ENCODE measurements around the gene MAD1L1. TPM values are rescaled to one million over a fixed set of nuclear protein-coding genes. Genes with fewer than 3 reads are reported as not detected.

The MAD1L1 gene
- total and polyA plus RNA-seq, 2 of the 4 experiments (the other 2 are of a cell fraction) = 29.0 to 40.9 TPM

DNA sequence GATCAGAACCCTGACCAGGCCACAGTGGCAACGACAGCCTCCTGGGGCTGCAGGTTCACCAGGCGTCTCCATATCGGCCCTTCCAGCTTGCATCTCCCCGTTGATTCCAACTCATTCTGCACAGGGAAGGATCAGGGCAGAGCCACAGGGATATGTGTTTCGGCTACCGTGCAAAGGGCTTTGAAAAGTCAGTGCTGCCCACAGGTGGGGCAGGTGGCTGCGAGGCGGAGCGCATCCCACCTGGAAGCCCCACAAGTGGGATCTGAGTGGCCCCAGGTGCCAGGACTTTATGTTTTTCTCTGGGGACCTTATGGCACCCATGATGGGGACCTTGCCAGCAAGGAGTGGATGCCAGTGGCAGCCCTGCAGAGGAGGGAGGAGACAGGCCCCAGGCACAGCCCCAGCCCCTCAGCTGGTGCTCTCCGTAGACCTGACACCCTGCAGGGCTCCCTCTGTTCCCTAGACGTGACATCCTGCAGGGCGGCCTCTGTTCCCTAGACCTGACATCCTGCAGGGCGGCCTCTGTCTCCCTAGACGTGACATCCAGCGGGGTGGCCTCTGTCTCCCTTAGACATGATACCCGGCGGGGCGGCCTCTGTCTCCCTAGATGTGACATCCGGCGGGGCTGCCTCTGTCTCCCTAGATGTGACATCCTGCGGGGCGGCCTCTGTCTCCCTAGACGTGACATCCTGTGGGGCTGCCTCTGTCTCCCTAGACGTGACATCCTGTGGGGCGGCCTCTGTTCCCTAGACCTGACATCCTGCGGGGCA, 373.3 kb downstream of the MAD1L1 start:
- 96% methylated on average over 17 of the region's 26 CpGs; no CpG with 5 or more reads in 1 of the 2 experiments for WGBS, 2 experiments (ENCODE audit: extremely low coverage in 2 of 2, insufficient read length in 1 of 2)
- Histone ChIP-seq H2AK9ac (replicated peaks; ENCODE audit: low read depth, low read length, poor library complexity) (no peak overlapping the region), H4K20me1 (ENCODE audit: insufficient read depth, low read length) (no peaks in the 10 kb centered on the region; the same call in none of the 2 replicates), H3K27me3 (ENCODE audit: control insufficient read depth, insufficient read depth, low read length) (no peaks in the 10 kb centered on the region), H2BK120ac (ENCODE audit: low read depth, low read length) (no peak overlapping the region), H3K14ac (replicated peaks; ENCODE audit: low read depth, low read length) (no peak overlapping the region), H3K23ac (ENCODE audit: low read depth, low read length) (no peak overlapping the region), H3K9ac (ENCODE audit: low read depth, low read length) (no peak overlapping the region), H3K9me1 (ENCODE audit: insufficient read depth, low read length) (no peaks in the 10 kb centered on the region), H3K9me3 (ENCODE audit: control insufficient read depth, insufficient read depth, low read length) (no peaks in the 10 kb centered on the region), H4K8ac (ENCODE audit: low read depth in 2 of 2, low read length in 2 of 2) (no peak overlapping the region), H3K56ac (ENCODE audit: extremely low read depth, insufficient read depth, low read length) (no peak overlapping the region), H2BK5ac (ENCODE audit: low read depth, low read length, poor library complexity, severe bottlenecking) (no peak overlapping the region), H2BK20ac (ENCODE audit: low read depth, low read length) (no peak overlapping the region), H3K4me3 (ENCODE audit: insufficient read depth, low read depth, low read length) (no peak overlapping the region), H4K91ac (ENCODE audit: insufficient read depth, low read depth, low read length) (no peak overlapping the region), H3K27ac (ENCODE audit: insufficient read depth, low read length) (no peak overlapping the region), H3K18ac (ENCODE audit: low read depth, low read length) (no peak overlapping the region), H3K4me1 (ENCODE audit: control insufficient read depth, insufficient read depth, low read length) (no peaks in the 10 kb centered on the region), H3K4me2 (ENCODE audit: low read depth, low read length) (no peak overlapping the region), H2AFZ (replicated peaks; ENCODE audit: low read length, poor library complexity) (no peak overlapping the region), H3K79me1 (ENCODE audit: low read depth in 1 of 2, low read length in 2 of 2) (no peaks in the 10 kb centered on the region), H2AK5ac (ENCODE audit: low read depth, low read length) (no peak overlapping the region), H3K4ac (ENCODE audit: low read depth, low read length) (no peak overlapping the region), H2BK15ac (ENCODE audit: low read depth, low read length) (no peak overlapping the region), H4K5ac (ENCODE audit: low read depth, low read length) (no peak overlapping the region), H3K36me3 (ENCODE audit: control insufficient read depth, insufficient read depth, low read length) (no peaks in the 10 kb centered on the region)
- ATAC-seq (ENCODE audit: low read depth) (no peak), DNase-seq (no peak)
- POLR2A ChIA-PET (ENCODE audit: unreplicated experiment) = no interaction called here
- intact Hi-C loops (cut with micrococcal nuclease) (no loop called here), in situ Hi-C loops (cut with MboI; ENCODE audit: low sequenced_read_pairs) (no loop called here), dilution Hi-C loops (cut with HindIII; ENCODE audit: low sequenced_read_pairs, unreplicated experiment) (no loop called here)
- TF ChIP-seq RFX5 (IDR thresholded peaks at IDR 0.05; ENCODE audit: low read depth, low read length) (no peak), FOS (IDR thresholded peaks at IDR 0.05; ENCODE audit: low read depth, low read length) (no peak), MAZ (IDR thresholded peaks at IDR 0.05; ENCODE audit: borderline replicate concordance, low read depth, low read length) (no peak), CEBPB (IDR thresholded peaks at IDR 0.05; ENCODE audit: low read depth, low read length) (no peak), RAD21 (IDR thresholded peaks at IDR 0.05; ENCODE audit: low read length) (no peak), SMC3 (IDR thresholded peaks at IDR 0.05; ENCODE audit: low read depth, low read length) (no peak), CHD1 (IDR thresholded peaks at IDR 0.05; ENCODE audit: low read depth, low read length) (no peak), MXI1 (IDR thresholded peaks at IDR 0.05; ENCODE audit: borderline replicate concordance, low read depth, low read length) (no peak), RCOR1 (IDR thresholded peaks at IDR 0.05; ENCODE audit: insufficient replicate concordance, low read length) (no peak)
- TF ChIP-seq, protein P1, sequence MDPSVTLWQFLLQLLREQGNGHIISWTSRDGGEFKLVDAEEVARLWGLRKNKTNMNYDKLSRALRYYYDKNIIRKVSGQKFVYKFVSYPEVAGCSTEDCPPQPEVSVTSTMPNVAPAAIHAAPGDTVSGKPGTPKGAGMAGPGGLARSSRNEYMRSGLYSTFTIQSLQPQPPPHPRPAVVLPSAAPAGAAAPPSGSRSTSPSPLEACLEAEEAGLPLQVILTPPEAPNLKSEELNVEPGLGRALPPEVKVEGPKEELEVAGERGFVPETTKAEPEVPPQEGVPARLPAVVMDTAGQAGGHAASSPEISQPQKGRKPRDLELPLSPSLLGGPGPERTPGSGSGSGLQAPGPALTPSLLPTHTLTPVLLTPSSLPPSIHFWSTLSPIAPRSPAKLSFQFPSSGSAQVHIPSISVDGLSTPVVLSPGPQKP (IDR thresholded peaks at IDR 0.05; ENCODE audit: borderline replicate concordance, low read depth, low read length) = no peak
- TF ChIP-seq, protein P2, sequence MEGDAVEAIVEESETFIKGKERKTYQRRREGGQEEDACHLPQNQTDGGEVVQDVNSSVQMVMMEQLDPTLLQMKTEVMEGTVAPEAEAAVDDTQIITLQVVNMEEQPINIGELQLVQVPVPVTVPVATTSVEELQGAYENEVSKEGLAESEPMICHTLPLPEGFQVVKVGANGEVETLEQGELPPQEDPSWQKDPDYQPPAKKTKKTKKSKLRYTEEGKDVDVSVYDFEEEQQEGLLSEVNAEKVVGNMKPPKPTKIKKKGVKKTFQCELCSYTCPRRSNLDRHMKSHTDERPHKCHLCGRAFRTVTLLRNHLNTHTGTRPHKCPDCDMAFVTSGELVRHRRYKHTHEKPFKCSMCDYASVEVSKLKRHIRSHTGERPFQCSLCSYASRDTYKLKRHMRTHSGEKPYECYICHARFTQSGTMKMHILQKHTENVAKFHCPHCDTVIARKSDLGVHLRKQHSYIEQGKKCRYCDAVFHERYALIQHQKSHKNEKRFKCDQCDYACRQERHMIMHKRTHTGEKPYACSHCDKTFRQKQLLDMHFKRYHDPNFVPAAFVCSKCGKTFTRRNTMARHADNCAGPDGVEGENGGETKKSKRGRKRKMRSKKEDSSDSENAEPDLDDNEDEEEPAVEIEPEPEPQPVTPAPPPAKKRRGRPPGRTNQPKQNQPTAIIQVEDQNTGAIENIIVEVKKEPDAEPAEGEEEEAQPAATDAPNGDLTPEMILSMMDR (conservative IDR thresholded peaks at IDR 0.05; ENCODE audit: low read depth, low read length) = no peak
- TF ChIP-seq, protein P3, sequence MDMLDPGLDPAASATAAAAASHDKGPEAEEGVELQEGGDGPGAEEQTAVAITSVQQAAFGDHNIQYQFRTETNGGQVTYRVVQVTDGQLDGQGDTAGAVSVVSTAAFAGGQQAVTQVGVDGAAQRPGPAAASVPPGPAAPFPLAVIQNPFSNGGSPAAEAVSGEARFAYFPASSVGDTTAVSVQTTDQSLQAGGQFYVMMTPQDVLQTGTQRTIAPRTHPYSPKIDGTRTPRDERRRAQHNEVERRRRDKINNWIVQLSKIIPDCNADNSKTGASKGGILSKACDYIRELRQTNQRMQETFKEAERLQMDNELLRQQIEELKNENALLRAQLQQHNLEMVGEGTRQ (IDR thresholded peaks at IDR 0.05; ENCODE audit: low read depth, low read length) = no peak
- CTCF ChIA-PET = no interaction called here
- BruUV-seq (replicated peaks) = no TSS peak
